GM21515 (cell line): ENCODE results near the gene SEPTIN5.
"Not testable (repeated sequence)": the region's sequence is repeated elsewhere in the genome, so short reads cannot be mapped to it uniquely, and the experiment has no call there.

Experiments used
- ATAC-seq: cut with Tn5 transposase; IDR thresholded peaks from one replicate; pipeline ENCODE4 v1.9.1; 2021; ENCODE audit not compliant: unreplicated experiment

Gene SEPTIN5

DNA sequence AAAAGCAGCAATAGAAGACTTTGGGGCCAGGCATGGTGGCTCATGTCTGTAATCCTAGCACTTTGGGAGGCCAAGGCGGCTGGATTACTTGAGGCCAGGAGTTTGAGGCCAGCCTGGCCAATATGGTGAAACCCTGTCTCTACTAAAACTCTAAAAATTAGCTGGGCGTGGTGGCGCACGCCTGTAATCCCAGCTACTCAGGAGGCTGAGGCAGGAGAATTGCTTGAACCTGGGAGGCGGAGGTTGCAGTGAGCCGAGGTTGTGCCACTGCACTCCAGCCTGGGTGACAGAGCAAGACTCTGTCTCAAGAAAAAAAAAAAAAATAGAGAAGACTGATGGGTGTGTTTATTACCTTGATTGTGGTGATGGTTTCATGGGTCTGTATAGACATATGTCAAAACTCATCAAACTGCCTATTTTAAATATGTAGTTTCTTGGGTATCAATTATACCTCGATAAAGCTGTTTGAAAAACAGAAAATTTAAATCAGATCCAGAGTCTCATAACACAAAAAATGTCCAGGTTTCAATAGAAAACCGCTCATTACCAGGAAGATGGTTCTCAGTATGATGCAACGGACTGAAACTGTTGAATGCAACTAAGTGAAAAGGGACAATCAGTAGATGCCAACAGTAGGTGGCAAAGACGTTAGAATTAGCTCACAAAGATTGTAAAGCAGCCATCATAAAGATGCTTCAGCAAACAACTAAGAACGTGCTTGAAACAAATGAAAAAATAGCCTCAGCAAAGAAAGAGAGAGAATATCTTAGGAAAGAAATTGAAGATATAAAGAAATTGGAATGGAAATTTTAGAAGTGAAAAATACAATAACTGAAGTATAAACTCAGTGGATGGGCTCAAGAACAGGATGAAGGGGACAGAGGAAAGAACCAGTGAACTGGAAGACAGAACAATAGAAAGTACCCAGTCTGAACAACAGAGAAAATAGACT lies 33.1 kb upstream of the SEPTIN5 start:
- ATAC-seq, result no peak

DNA sequence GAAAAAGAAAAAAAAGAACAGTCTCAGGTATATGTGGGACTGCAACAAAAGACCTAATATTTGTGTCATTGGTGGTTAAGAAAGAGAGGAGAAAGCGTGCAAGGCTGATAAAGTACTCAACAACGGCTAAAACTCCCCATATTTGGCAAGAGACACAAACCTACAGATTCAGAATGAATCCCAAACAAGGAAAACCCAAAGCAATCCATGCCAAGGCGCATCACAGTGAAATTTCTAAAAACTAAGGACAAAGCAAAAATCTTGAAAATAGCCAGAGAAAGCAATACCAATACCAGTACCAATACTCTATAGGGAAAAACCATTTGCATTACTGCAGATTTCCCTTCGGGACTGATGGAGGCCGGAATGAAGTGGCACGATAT lies 32.4 kb upstream of the SEPTIN5 start:
- no peak for ATAC-seq

DNA sequence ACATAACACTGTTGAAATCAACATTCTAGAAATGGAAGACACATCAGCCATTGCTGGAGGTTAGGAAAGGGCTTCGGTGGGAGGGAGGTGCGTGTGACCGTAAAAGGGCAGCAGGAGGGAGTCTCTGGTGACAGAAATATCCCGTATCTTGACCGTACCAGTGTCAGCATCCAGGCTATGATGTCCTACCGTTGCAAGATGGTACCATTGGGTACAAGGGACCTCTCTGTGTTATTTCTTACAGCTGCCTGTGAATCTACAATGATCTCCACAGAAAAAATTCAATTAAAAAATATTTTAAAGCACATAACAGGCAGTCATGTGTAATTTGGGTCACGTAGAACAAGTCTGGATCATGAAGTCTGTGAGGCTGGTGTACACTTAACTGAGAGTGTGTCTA lies 27.4 kb upstream of the SEPTIN5 start:
- ATAC-seq, result no peak

DNA sequence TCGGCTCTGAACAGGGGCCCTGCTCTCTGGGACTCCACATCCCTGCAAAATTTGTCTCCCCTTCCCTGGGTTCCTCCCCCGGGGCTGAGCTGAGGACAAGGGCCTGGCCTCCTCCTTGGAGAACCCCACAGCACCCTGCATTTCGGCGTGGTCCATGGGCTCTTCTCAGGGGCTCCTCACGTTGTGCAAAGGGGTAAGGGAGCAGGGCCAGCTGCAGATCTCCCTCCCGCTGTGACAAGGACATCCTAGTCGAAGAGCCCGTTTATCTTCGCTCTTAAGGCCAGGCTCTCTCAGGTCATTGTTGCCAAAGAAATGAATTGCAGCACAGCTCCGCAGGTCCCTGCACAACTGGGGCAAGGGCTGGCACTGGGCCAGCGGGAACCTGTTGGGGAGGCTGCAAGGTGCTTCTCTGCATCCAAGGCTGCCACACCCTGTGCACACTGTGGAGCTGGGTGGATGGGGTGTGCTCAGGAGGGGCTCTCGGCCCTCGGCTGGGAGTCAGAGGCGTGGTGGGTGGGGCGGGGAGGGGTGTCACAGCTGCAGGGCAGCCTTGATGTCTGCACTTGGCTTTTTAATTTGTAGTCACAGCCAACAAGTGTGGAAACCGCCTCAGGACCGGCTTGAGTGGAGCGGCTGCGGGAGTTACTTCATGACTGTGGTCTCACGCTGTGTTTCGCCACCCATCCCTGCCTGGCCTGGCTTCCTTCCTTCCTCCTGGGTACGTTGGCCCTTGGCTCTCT lies 26.6 kb upstream of the SEPTIN5 start:
- ATAC-seq, result no peak

DNA sequence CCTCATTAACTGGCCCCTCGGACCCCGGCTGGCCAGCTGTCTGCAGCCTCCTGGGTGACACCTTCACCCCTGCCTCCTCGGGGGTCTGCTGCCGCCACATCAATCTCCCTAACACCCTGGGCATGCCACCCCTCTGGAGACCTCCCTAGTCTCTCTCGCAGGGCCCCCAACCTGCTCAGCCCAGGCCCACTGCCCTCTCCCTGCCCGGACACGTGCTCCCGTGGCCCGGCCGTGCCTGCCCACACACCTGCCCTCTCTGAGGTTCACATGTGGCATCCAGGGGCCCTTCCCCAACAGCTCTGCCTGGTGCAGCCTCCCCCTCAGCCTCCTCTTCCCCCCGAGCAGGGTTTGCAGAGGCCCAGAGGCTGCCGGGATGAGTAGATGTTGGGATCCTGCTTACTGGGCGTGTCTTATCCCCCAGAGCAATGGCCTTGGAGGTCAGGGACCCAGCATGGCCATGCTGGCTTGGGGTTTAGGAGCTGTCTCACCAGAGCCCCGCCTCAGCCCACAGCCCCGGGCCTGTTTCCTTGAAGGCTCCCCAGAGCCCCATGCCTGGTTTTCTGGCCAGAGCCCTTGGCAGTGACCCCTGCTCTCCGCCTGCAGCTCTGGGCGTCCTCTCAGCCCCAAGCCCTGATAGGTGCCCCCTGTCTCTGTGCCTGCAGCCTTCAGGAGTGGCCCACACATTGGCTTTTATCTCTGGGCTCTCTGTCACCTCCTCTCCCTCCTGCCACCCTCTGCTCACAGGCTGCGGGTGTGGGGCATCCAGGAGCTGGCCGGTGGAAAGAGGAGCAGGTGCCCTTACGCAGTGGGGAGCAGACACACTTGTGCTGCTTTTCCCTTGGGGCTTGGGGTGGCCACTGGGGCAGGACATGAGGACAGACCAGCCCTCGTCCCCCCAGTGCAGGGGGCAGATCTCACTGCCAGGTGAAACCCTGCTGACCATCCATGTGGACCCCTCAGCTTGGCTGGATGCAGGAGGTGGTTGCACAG lies 25.7 kb upstream of the SEPTIN5 start:
- no peak for ATAC-seq

DNA sequence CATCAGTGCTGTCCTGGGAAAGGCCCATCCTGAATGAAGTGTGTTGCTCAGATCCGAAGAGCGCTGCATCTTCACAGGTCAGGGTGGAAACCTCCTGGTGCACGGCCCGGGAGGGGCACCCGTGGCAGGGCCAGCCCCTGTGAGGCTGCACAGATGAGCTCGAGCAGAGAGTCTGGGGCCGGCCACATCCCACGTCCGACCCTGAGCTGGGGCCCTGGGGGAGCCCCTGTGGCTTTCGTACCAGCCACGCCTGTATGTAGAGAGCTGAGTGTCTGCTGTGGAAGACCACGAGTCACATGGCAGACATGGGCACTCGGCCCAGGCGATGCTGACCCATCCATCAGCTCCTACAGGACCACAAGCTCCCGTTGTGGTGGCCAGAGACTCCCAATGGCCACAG lies 24.9 kb upstream of the SEPTIN5 start:
- no peak for ATAC-seq

DNA sequence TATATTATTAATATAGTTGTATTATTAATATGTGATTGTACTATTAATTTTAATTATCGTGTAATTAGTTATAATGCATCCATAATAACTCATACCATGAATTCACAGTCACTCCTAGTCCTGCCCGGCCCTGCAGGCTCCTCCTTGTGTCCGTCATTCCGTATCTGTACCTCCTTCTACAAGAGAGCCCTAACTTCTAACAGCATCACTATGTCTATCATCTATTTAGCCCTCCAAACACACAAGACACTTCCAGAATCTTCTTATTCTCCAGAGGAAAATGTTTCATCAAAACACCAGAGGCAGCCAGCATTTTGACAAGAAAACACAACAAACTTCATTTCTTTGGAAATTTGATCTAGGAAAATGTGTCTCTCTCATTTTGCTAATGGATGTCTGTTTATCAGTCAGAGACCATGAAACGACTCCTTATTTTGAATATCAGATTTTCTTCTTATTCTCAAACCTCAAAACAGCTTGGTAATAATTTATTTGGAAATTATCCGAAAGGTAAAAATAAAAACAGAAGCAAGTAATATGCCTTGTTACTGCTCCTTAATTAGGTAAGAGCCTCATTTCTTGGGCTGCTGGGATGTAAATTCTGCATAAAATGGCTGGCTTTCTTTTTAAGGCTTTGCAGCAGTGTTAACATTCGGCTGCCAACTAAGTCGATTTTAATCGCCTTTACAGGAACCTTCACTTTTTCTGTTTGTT lies 23.1 kb upstream of the SEPTIN5 start:
- ATAC-seq, result no peak

DNA sequence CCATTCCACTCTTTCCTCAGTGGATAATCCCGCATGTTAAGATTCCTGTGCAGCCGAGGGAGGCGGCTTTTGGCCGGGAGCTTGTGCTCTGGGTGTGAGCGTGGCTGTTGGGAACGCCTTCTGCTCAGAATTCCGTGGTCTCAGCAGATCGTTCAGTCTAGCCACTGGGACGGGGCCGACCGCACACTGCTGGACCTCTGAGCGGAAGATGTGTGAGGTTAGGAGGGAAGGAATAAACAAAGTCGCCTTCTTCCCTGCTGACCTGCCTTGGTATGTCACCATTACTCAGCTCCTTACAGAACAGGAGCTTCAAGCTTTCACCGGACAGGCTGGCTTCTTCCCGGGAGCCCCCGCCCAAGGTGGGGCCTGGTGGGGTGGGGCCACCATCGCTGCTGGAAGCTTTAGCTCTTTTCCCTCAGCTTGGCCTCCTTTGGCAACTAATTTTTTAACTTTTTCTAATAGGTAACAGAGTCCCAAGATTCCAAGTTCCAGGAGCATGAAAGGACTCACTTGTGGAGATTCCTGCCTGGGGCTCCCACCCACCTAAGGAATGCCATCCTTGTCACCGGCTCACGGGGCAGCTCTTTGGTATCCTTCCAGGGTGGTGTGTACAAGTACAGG lies 22.5 kb upstream of the SEPTIN5 start:
- no peak for ATAC-seq

DNA sequence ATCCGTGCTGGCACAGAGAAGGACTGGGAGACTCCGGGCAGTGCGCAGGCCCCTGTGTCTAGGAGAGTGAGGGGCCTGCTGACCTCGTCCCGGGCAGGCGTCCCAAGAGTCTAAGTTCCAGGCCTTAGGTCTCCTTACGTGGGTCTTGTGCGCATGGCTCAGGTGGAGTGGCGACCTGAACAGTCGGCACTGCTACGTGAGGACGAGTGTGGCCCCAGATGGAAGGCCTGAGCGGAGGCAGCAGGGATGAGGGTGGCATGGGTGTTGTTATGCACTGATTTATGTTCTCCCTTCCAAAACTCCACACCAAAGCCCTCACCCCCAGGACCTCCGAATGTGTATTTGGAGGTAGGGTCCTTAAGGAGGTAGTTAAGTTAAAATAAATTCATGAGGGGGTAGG lies 20.7 kb upstream of the SEPTIN5 start:
- ATAC-seq, result no peak

DNA sequence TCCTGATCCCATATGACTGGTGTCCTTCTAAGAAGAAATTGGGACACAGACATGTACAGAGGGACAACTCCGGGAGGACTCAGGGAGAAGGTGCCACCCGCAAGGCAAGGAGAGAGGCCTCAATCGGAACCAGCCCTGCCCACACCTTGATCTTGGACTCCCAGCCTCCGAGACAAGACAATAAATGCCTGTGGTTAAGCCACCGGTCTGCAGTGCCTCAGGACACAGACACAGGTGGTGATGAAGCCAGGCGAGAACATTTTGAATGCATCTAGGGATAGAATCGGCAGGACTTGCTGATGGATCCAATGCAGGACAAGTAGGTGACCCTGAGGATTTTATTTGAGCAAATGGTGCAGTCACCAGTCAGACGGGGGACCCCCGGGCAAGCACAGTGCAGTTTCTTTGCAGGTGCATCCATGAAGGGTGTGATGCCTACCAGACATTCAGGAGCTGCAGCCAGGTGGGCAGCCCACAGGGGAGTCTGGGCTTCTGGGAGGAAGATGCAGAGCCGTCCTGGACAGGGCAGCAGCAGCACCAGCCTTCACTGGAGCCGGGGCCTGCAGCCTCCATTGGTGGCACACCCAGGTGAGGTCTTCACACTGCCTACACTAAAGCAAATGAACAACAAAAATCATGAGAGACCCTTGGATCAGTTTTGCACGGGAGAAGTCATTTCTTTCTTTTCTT lies 20.2 kb upstream of the SEPTIN5 start:
- no peak for ATAC-seq

DNA sequence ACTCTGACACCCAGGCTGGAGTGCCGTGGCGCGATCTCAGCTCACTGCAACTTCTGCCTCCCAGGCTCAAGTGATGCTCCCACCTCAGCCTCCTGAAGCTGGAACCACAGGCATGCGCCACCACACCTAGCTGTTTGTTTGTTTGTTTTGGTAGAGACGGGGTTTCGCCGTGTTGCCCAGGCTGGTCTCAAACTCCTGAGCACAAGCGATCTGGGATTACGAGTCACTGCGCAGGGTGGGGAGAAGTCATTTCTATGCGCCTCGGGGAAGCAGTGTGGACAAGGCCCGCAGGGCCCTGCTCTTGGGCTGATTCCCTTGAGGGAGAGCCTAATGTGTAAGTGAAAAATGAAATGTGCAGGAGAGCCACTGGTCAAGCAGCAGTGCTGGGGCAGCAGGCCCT lies 19.6 kb upstream of the SEPTIN5 start:
- no peak for ATAC-seq

DNA sequence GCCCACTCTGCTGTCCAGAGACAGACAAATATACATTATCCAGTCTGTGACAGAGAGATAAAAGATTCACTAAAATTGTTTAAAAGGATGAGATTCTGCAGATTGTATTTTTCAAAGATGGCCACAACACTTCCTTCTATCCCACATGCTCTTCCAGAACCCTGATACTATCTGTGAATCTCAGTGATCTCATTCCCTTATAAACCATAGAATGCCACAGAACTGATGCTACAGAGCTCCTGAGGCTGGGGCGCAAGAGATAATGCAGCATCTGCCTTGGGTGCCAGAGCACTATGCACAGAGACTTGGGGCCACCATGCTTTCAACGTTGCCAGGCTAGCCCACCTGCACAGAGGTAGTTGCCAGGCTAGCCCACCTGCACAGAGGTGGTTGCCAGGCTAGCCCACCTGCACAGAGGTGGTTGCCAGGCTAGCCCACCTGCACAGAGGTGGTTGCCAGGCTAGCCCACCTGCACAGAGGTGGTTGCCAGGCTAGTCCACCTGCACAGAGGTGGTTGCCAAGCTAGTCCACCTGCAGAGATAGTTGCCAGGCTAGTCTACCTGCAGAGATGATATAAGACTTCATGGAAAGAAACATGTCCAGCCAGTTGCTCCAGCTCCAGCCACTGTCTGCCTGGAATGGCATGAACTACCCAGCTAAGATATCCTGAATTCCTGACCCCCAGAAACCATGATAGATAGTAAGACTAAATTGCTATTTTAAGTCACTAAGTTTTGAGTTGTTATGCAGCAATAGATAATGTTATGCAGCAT lies 17.6 kb upstream of the SEPTIN5 start:
- ATAC-seq, result no peak

DNA sequence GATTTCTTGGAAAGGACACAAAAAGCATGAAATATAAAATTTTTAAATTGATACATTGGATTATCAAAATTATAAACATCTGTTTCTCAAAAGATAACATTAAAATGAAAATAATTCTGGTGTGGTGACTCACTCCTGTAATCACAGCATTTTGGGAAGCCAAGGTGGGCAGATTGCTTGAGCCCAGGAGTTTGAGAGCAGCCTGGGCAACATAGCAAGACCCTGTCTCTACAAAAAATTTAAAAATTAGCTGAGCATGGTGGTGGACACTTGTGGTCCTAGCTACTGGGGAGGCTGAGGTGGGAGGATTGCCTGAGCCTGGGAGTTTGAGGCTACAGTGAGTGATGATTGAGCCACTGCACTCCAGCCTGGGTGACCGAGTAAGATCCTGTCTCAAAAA lies 16.4 kb upstream of the SEPTIN5 start:
- ATAC-seq, result not testable (repeated sequence)

DNA sequence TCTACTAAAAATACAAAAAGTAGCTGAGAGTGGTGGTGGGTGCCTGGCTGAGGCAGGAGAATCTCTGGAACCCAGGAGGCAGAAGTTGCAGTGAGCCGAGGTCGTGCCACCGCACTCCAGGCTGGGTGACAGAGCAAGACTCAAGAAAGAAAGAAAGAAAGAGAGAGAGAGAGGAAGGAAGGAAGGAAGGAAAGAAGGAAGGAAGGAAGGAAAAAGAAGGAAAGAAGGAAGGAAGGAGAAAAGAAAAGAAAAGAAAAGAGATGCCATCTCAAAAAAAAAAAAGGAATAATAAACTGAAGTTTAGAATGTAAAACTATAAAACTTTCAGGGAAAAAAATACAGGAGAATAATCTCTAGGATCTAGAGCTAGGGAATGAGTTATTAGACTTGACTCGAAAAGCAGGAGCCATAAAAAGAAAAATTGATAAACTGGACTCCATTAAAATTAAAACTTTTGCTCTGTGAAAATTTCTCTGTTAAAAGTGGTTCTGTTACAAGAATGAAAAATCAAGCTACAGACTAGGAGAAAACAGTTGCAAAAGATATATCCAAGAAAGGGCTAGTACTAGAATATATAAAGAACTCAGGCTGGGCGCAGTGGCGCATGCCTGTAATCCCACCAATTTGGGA lies 13.4 kb upstream of the SEPTIN5 start:
- no peak for ATAC-seq

DNA sequence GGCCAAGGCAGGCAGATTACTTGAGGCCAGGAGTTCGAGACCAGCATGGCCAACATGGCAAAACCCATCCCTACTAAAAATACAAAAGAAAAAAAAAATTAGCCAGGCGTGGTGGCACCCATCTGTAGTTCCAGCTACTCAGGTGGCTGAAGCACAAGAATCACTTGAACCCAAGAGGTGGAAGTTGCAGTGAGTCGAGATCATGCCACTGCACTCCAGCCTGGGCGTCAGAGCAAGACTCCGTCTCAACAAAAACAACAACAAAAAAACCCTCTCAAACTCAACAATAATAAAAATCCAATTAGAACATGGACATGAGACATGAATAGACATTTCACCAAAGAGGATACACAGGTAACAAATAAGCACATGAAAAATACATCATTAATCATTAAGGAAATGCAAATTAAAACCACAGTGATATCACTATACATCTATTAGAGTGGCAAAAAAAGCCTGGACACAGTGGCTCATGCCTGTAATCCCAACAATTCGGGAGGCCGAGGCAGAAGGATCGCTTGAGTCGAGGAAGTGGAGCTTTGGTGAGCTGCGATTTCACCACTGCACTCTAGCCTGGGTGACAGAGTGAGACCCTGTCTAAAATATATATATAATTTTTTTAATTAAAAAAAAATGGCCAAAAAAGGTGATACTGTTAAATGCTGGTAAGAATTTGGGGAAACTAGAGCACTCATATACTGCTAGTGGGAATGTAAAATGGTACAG lies 12.7 kb upstream of the SEPTIN5 start:
- no peak for ATAC-seq

DNA sequence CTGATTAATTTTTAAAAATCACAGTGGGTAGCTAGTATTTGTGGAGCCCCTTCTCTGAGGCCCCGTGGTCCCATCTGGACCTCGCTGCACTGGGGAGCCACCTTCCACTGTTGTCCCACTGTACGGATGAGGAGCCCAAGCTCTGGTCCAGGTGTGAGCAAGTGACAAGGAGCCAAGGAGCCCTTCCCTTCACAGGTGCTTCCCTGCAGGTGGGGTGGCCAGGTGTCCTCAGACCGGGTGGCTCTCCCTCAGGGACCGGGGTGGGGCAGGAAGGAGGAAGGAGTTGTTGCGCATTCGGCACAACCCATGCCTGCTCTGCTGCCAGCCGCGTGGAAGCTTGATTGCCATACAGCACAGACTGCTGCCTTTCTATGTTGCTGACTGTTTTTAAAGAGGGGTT lies 10.4 kb upstream of the SEPTIN5 start:
- ATAC-seq, result no peak

DNA sequence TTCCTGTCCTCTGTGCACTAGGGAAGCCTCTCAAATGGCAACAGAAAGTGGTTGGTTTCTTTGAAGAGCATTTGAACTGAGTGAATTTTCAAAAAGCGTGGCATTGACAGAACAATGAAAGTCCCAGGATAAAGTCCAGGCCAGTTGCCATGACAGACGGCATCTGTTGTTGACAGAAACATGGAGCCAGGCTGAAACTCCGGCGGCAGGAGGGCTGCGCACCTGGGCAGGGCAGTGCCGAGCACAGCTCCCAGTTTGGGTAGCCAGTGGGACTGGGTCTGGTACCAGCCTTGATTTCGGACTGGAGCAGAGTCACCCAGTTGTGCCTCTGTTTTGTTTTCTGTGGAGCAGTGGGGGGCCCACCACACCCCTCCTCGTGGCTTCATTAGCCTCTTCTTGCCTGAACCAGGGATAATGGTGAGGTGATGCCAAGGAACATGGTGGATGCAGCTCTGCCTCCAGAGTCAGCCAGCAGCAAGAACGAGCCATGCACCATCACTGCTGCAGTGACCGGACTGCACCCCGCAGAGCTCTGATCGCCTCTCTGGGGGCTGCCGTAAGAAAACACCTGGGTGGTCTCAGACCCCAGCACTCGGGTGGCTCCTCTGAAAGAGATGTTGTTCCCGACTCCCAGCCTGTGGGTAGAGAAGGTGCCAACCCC lies 9.8 kb upstream of the SEPTIN5 start:
- ATAC-seq, result no peak
